IMR-90 (cell line): ENCODE results near the gene RDH16. TPM values are rescaled to one million over a fixed set of nuclear protein-coding genes. Genes with fewer than 3 reads are reported as not detected.

Source experiments
- polyA plus RNA-seq, 3 experiments: library from polyadenylated mRNA; depleted of rRNA; stranded (reverse); fragments of >200 nt; gene quantifications; 2 replicates each; pipeline ENCODE4 v1.2.3, GENCODE V29; 2012; ENCODE audit warnings: low replicate concordance in 1 of 3
- total RNA-seq: library from RNA; depleted of rRNA; stranded (reverse); fragments of >200 nt; gene quantifications from 2 replicates; pipeline ENCODE4 v1.2.3, GENCODE V29; 2012; rRNA removed

The RDH16 gene
- total and polyA plus RNA-seq, 2 of the 4 experiments (the other 2 are of a cell fraction), result not detected

Other genes starting within 250 kb of the RDH16 start
- gene NACA, start 232.3 kb downstream of the RDH16 start, total RNA-seq, result 1,223 and 1,512 TPM in 2 replicates
- 587 and 662 TPM in 2 replicates for gene NACA, start 232.3 kb downstream of the RDH16 start, polyA plus RNA-seq (2012; rRNA removed)
- gene PRIM1, start 205.3 kb downstream of the RDH16 start, total RNA-seq, result 12.0 and 15.3 TPM in 2 replicates
- gene PRIM1, start 205.3 kb downstream of the RDH16 start, polyA plus RNA-seq (2012; rRNA removed), result 6.7 and 8.6 TPM in 2 replicates
- gene HSD17B6, start 194.3 kb downstream of the RDH16 start, total RNA-seq, result 1.3 and 1.4 TPM in 2 replicates
- 1.2 and 1.4 TPM in 2 replicates for gene HSD17B6, start 194.3 kb downstream of the RDH16 start, polyA plus RNA-seq (2012; rRNA removed)
- gene SDR9C7, start 23.2 kb downstream of the RDH16 start, total RNA-seq, result not detected in 2 replicates
- not detected in 2 replicates for gene SDR9C7, start 23.2 kb downstream of the RDH16 start, polyA plus RNA-seq (2012; rRNA removed)
- 5.2 and 5.3 TPM in 2 replicates for gene ZBTB39, start 48.9 kb upstream of the RDH16 start, total RNA-seq
- 3.6 and 4.0 TPM in 2 replicates for gene ZBTB39, start 48.9 kb upstream of the RDH16 start, polyA plus RNA-seq (2012; rRNA removed)
- gene TAC3, start 58.9 kb upstream of the RDH16 start, total RNA-seq, result not detected in 2 replicates
- 0.94 and 1.4 TPM in 2 replicates for gene TAC3, start 58.9 kb upstream of the RDH16 start, polyA plus RNA-seq (2012; rRNA removed)
- under 0.01 TPM in 1 of 2 replicates, not detected in the other for gene MYO1A, start 92.5 kb upstream of the RDH16 start, total RNA-seq
- not detected in 2 replicates for gene MYO1A, start 92.5 kb upstream of the RDH16 start, polyA plus RNA-seq (2012; rRNA removed)
- gene NEMP1, start 121.2 kb upstream of the RDH16 start, total RNA-seq, result 10.9 and 14.7 TPM in 2 replicates
- gene NEMP1, start 121.2 kb upstream of the RDH16 start, polyA plus RNA-seq (2012; rRNA removed), result 7.2 and 8.9 TPM in 2 replicates
- gene NAB2, start 131.5 kb upstream of the RDH16 start, total RNA-seq, result 68.3 and 68.8 TPM in 2 replicates
- 65.1 and 65.2 TPM in 2 replicates for gene NAB2, start 131.5 kb upstream of the RDH16 start, polyA plus RNA-seq (2012; rRNA removed)
- 38.9 and 43.4 TPM in 2 replicates for gene STAT6, start 153.8 kb upstream of the RDH16 start, total RNA-seq
- gene STAT6, start 153.8 kb upstream of the RDH16 start, polyA plus RNA-seq (2012; rRNA removed), result 88.8 and 96.9 TPM in 2 replicates
- 73.1 and 75.5 TPM in 2 replicates for gene LRP1, start 170.9 kb upstream of the RDH16 start, total RNA-seq
- 142 and 155 TPM in 2 replicates for gene LRP1, start 170.9 kb upstream of the RDH16 start, polyA plus RNA-seq (2012; rRNA removed)
- not detected in 2 replicates for gene LRP1-AS, start 190.0 kb upstream of the RDH16 start, total RNA-seq
- gene LRP1-AS, start 190.0 kb upstream of the RDH16 start, polyA plus RNA-seq (2012; rRNA removed), result not detected in 2 replicates